ENCODE data around the gene SCN11A. TPM values are rescaled to one million over a fixed set of nuclear protein-coding genes. Genes with fewer than 3 reads are reported as not detected.
"Not testable (repeated sequence)": the region's sequence is repeated elsewhere in the genome, so short reads cannot be mapped to it uniquely, and the experiment has no call there.

The SCN11A gene
- polyA plus RNA-seq, 3 donors: 0.66 to 1.4 (median 1.0) TPM

DNA sequence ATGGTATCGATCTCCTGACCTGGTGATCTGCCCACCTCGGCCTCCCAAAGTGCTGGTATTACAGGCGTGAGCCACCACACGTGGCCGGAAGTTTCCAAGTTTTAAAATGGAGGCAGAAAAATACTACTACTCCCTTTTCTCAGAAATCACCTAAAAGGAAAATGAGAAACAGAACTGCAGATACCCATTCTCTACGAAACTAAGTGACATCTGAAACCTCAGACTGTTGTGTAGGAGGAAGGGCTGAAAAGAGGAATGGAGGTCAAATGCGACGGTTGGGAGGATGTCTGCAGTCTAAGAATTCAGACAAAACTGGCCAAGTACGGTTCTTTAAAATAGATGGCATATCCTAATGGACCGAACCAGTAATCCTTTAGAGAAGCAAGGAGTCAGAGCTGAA lies 24.2 kb upstream of the SCN11A start:
- no peak for DNase-seq (ENCODE audit: extremely low read depth in 1 of 11, low read depth in 9 of 11, low spot score in 4 of 11)

GRCh38 chr3:39068556-39068955 lies 16.8 kb upstream of the SCN11A start:
- DNase-seq (ENCODE audit: extremely low read depth in 1 of 11, low read depth in 9 of 11, low spot score in 4 of 11): no peak

DNA sequence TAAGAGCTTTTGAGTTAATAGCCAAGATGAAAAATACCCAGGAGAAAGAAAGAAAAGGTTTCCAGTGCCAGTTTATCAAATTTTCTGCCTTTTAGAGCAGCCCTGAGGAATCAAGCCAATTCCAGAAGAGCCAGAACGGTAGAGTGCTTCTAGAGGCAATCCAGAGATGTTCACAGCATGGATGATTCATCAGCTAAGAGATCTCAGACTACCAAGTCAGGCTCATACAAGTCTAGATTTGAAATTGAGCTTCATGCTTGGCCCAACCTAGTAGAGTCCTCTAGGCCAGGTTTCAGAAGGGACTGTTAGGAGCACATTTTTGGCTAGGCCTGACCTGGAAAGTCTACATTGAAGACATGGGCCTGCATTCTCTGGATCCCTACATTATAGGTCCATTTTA lies 15.5 kb upstream of the SCN11A start:
- DNase-seq (ENCODE audit: extremely low read depth in 1 of 11, low read depth in 9 of 11, low spot score in 4 of 11): no peak

GRCh38 chr3:39065197-39065596 lies 13.5 kb upstream of the SCN11A start:
- DNase-seq (ENCODE audit: extremely low read depth in 1 of 11, low read depth in 9 of 11, low spot score in 4 of 11): no peak

GRCh38 chr3:39064646-39065045 lies 12.9 kb upstream of the SCN11A start:
- no peak for DNase-seq (ENCODE audit: extremely low read depth in 1 of 11, low read depth in 9 of 11, low spot score in 4 of 11)

DNA sequence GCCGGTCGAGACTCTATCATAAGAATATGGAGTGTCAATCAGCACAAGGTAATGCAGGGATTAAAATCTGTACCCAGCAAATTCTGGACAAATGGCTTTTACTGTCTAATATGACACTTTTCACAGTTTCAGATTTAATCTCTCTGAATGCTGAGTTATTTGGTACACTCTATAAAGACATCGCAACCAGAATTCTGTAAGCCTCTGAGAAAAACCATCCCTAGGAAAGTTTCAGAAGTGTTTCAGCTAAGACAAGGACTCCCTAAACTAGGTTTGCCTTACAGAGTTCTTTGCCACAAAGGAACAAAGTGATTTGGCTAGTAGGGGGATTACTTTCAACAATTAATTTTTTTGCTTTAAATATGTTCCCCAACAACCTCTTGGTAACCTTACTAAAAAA lies 11.4 kb upstream of the SCN11A start:
- DNase-seq (ENCODE audit: extremely low read depth in 1 of 11, low read depth in 9 of 11, low spot score in 4 of 11): no peak

DNA sequence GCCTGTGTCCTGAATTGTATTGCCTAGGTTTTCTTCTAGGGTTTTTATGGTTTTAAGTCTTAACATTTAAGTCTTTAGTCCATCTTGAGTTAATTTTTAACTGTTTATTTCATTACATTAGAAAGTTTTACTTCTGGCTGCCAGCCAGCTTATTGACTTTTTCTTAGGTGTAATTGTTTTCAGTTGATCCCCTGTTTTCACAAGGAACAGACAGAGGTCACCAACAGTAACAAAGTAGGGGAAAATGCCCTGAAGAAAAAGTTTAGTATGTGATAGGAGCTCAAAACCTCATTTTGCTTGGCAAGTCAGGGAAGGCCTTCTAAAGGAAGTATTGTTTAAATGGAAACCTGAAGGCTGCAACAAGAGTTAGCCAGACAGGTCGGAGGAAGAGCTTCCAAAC lies 10.4 kb upstream of the SCN11A start:
- no peak for DNase-seq (ENCODE audit: extremely low read depth in 1 of 11, low read depth in 9 of 11, low spot score in 4 of 11)

- not testable (repeated sequence) for DNase-seq (ENCODE audit: extremely low read depth in 1 of 11, low read depth in 9 of 11, low spot score in 4 of 11)
Observed at GRCh38 chr3:39061228-39061627, 9.5 kb upstream of the SCN11A start.

DNA sequence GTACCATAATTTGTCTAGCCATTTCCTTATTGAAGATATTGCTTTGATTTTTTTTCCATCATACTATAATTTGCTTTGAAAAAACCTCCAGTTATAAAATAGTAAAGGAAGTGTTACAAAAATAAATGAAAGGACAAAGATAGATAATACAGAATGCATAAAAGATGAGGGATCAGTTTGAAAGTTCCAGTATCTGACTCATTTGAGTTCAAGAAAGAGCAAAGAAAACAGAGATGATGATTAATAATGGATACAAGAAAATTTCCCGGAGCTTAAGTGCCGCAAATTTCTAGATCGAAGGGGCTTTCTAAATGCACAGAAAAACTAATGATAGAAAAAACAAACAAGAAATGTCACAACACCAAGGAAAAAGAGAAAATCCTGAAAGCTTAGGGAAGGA lies 4.4 kb upstream of the SCN11A start:
- DNase-seq (ENCODE audit: extremely low read depth in 1 of 11, low read depth in 9 of 11, low spot score in 4 of 11): no peak

DNA sequence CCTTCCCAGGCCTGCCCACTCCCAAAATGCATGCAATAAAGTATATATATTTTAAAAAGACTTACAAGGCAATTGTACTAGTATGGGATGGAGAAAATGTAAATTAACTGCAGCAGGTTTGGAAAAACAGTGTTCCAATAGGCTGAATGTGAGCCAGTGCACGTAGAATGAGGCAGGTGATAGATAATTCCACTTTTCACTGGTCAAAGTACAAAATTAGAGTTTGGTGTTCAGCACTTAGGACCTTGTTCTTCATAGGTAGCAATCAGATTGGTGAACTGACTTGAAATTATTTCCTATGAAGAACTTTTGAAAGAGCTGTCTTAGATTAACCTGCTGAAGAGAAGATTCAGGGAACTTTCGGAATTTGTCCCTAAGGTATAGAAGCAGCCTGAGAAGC lies 2.0 kb upstream of the SCN11A start:
- no peak for DNase-seq (ENCODE audit: extremely low read depth in 1 of 11, low read depth in 9 of 11, low spot score in 4 of 11)

- DNase-seq (ENCODE audit: extremely low read depth in 1 of 11, low read depth in 9 of 11, low spot score in 4 of 11): no peak
Observed at GRCh38 chr3:39052583-39052982, 839 bp upstream of the SCN11A start.

GRCh38 chr3:39050029-39050428 lies 1.7 kb downstream of the SCN11A start:
- no peak for DNase-seq (ENCODE audit: extremely low read depth in 1 of 11, low read depth in 9 of 11, low spot score in 4 of 11)

GRCh38 chr3:39038165-39038564 lies 13.6 kb downstream of the SCN11A start:
- DNase-seq (ENCODE audit: extremely low read depth in 1 of 11, low read depth in 9 of 11, low spot score in 4 of 11): no peak

GRCh38 chr3:39029556-39029955 lies 22.2 kb downstream of the SCN11A start:
- no peak for DNase-seq (ENCODE audit: extremely low read depth in 1 of 11, low read depth in 9 of 11, low spot score in 4 of 11)

DNA sequence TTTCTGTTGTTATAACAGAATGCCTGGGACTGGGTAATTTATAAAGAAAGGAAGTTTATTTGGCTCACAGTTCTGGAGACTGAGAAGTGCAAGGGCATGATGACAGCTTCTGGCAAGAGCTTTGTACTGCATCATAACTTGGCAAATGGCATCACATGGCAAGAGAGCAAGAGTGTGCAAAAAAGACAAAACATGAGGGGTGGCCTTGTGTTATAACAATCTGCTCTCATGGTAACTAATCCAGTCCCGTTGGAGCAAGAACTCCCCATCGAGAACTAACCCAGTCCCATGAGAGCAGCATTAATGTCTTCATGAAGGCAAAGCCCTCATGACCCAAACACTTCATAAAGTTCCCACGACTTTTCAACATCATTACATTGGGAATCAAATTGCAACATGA lies 23.2 kb downstream of the SCN11A start:
- no peak for DNase-seq (ENCODE audit: extremely low read depth in 1 of 11, low read depth in 9 of 11, low spot score in 4 of 11)

GRCh38 chr3:39025222-39025970 lies 26.3 kb downstream of the SCN11A start:
- no peak for DNase-seq (ENCODE audit: extremely low read depth in 1 of 11, low read depth in 9 of 11, low spot score in 4 of 11)

DNA sequence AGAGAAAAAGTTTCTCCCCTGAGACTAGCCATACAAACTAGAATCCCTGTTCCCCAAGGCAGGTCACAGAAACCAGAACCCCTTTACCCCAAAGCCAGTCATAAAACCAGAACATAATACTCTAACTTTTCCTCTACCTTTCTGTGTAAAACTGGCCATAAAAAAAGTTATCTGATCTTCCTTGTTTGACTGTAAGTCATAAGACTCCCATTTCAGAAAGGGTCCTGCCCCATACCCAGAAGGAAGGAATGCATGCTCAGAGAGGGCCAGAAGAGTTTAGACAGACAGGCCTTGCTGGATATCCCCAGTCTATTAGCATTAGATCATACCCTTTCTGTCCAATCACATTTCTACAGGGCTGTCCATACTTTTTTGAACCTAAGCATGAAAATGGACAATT lies 27.2 kb downstream of the SCN11A start:
- no peak for DNase-seq (ENCODE audit: extremely low read depth in 1 of 11, low read depth in 9 of 11, low spot score in 4 of 11)

DNA sequence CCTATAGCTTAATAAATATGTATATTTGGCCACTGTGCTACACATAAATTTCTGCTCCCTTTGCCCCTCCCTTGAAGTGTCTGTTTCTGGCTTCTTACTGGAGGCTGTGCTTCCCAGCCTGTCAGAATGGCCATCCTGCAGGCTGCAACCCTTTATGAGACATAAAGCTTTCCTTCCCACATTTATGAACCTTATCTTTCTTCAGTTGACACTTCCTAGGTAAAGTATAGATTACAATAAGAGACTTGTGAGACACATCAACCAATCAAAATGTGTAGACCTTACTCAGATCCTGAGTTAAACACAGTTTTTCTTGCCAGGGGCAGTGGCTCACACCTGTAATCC lies 29.5 kb downstream of the SCN11A start:
- DNase-seq (ENCODE audit: extremely low read depth in 1 of 11, low read depth in 9 of 11, low spot score in 4 of 11): no peak

GRCh38 chr3:39021465-39022285 lies 30.1 kb downstream of the SCN11A start:
- no peak for DNase-seq (ENCODE audit: extremely low read depth in 1 of 11, low read depth in 9 of 11, low spot score in 4 of 11)

DNA sequence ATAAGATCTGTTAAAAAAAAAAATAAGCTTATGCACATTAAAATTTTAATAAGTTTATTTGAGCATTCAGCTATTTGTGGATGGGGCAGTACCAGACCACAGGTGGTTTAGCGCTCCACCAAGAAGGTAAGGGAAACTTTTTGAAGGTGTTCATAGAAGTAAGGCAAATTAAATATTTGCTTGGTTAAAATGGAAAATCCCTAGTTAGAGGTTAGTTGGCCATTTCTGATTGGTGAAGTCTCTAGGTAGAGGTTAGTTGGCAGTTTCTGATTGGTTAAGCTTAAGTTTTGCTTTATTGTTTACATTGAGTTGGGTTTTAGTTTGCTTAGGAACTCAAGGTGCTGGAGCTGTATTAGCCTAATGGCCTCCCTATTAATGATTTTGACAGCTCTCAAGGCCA lies 30.7 kb downstream of the SCN11A start:
- no peak for DNase-seq (ENCODE audit: extremely low read depth in 1 of 11, low read depth in 9 of 11, low spot score in 4 of 11)

DNA sequence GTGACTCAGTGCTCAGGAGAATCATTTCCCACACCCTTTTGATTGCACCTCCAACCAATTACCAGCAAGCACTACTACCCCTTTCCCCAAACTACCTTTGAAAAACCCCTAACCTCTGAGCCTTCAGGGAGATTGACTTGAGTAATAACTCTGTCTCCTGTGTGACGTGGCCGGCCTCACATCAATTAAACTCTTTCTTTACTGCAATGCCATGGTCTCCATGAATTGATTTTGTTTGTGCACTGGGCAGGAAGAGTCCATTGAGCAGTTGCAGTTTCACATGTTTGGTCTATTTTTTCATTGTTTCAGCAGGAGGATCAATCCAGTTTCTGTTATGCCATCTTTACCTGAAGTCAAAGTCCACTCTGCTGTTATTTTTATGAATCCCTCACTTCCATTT lies 32.4 kb downstream of the SCN11A start:
- DNase-seq (ENCODE audit: extremely low read depth in 1 of 11, low read depth in 9 of 11, low spot score in 4 of 11): no peak
